ENCODE data around the gene ATP6V1B1. TPM values are rescaled to one million over a fixed set of nuclear protein-coding genes. Genes with fewer than 3 reads are reported as not detected.
"Not testable (repeated sequence)": the region's sequence is repeated elsewhere in the genome, so short reads cannot be mapped to it uniquely, and the experiment has no call there.

ATP6V1B1 gene
- total RNA-seq, 2 donors from 2014 or later, result not detected

GRCh38 chr2:71000780-71001591 lies 65.3 kb downstream of the ATP6V1B1 start:
- peak; percentile 96 for ATAC-seq (replicated peaks)
- Mint-ChIP-seq H3K36me3 (ENCODE audit: low read depth) (no peaks in the 10 kb centered on the region), H3K4me1 (peaks cover 10% of the 10 kb centered on the region), H3K27me3 (no peaks in the 10 kb centered on the region), H3K4me3 (peak overlapping the region; percentile 74), H3K27ac (peak overlapping the region; percentile 79), H3K9me3 (no peaks in the 10 kb centered on the region)

DNA sequence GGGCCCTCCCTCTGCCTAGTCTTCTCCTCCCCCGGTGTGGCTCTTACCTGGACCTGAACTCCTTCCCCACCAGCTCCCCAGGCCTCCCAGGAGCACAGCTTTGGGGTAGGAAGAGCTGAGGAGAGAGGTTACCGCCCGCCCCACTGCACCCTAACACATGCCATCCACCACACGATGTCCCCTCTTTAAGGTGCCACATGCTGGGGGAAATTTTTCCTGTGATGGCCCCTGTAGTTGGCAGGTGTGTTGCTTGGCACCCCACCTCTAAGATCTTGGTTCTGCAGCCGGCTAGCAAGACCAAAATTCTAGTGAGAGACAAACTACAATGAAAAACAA lies 65.9 kb downstream of the ATP6V1B1 start:
- Mint-ChIP-seq H3K4me1 (peaks cover 8% of the 10 kb centered on the region), H3K36me3 (ENCODE audit: low read depth) (no peaks in the 10 kb centered on the region), H3K27me3 (no peaks in the 10 kb centered on the region), H3K27ac (no peak overlapping the region), H3K4me3 (peak overlapping the region; percentile 74), H3K9me3 (no peaks in the 10 kb centered on the region)
- ATAC-seq (replicated peaks), result no peak

- H3K4me1 Mint-ChIP-seq, result peaks cover 8% of the 10 kb centered on the region
- no peaks in the 10 kb centered on the region for H3K9me3 Mint-ChIP-seq
- H3K36me3 Mint-ChIP-seq (ENCODE audit: low read depth), result no peaks in the 10 kb centered on the region
- H3K4me3 Mint-ChIP-seq, result no peak overlapping the region
- H3K27ac Mint-ChIP-seq, result no peak overlapping the region
- no peaks in the 10 kb centered on the region for H3K27me3 Mint-ChIP-seq
- no peak for ATAC-seq (replicated peaks)
Measured at GRCh38 chr2:71001981-71002570, 66.4 kb downstream of the ATP6V1B1 start.

GRCh38 chr2:71003396-71003795 lies 67.7 kb downstream of the ATP6V1B1 start:
- peaks cover 8% of the 10 kb centered on the region for H3K4me1 Mint-ChIP-seq
- no peak for ATAC-seq (replicated peaks)
- H3K9me3 Mint-ChIP-seq, result no peaks in the 10 kb centered on the region
- H3K27ac Mint-ChIP-seq, result no peak overlapping the region
- H3K36me3 Mint-ChIP-seq (ENCODE audit: low read depth), result no peaks in the 10 kb centered on the region
- no peak overlapping the region for H3K4me3 Mint-ChIP-seq
- peaks cover 5% of the 10 kb centered on the region for H3K27me3 Mint-ChIP-seq

DNA sequence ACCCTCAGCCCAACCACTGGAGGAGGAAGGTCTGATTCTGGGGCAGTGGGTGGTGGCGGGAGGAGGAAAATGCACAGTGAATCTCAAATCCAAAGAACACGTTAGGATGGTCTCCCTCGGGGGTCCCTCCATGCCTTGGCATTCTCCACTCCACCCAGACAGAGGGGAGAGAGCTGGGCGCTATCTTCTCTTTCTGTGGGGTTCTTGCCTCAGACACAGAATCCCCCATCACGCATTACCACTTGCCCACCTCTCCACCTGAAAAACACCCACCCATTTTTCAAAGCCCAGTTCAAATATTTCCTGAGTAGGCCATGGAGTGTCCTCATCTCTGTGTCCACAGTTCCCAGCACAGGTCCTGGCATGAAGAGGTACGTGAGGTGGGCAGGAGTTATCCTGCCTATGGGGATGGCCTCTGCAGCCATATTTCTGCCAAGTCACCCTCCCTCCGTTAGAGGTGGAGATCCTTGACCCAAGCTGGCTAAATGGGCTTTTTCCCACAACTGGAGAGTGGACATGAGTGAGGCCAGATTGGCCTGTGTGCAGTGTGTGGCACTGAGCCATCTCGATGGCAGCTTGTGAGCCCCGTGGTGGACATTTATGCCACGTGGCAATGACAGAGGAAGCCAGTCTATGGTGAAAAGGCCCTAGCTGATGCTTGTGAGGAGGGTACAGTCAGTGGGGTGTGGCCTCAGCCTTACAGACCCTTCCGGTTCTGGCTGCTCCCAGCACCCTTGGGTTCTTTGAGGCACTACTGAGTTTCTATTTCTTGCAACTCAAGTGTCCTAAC lies 68.5 kb downstream of the ATP6V1B1 start:
- Mint-ChIP-seq H3K36me3 (ENCODE audit: low read depth) (no peaks in the 10 kb centered on the region), H3K9me3 (no peaks in the 10 kb centered on the region), H3K27me3 (peaks cover 5% of the 10 kb centered on the region), H3K4me1 (peaks cover 8% of the 10 kb centered on the region), H3K4me3 (no peak overlapping the region), H3K27ac (no peak overlapping the region)
- ATAC-seq (replicated peaks), result no peak

DNA sequence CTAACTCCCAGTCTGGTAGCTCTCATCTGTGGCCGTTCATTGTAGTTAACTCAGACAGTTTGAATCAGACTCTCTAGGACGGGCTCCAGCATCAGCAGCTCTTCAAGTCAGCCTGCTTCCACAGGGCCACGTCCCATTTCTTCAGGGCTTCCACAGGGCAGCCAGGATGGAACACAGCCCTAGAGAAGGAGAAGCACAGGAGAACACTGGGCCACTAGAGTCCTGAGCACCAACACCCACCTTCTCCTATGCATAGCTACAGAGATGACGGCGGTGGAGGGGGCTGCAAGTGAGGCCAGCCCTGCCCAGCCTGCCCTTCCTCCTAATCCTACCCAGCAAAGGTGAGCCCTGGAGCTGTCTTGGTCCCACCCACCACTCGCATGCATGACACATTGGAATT lies 69.2 kb downstream of the ATP6V1B1 start:
- H3K27me3 Mint-ChIP-seq, result peaks cover 7% of the 10 kb centered on the region
- no peak for ATAC-seq (replicated peaks)
- H3K36me3 Mint-ChIP-seq (ENCODE audit: low read depth), result no peaks in the 10 kb centered on the region
- H3K4me1 Mint-ChIP-seq, result peaks cover 8% of the 10 kb centered on the region
- no peaks in the 10 kb centered on the region for H3K9me3 Mint-ChIP-seq
- no peak overlapping the region for H3K27ac Mint-ChIP-seq
- no peak overlapping the region for H3K4me3 Mint-ChIP-seq

GRCh38 chr2:71005271-71006202 lies 69.8 kb downstream of the ATP6V1B1 start:
- no peak for ATAC-seq (replicated peaks)
- H3K27me3 Mint-ChIP-seq, result peaks cover 11% of the 10 kb centered on the region
- peaks cover 5% of the 10 kb centered on the region for H3K4me1 Mint-ChIP-seq
- H3K36me3 Mint-ChIP-seq (ENCODE audit: low read depth), result no peaks in the 10 kb centered on the region
- no peak overlapping the region for H3K4me3 Mint-ChIP-seq
- no peaks in the 10 kb centered on the region for H3K9me3 Mint-ChIP-seq
- H3K27ac Mint-ChIP-seq, result no peak overlapping the region

GRCh38 chr2:71006323-71006722 lies 70.6 kb downstream of the ATP6V1B1 start:
- Mint-ChIP-seq H3K4me3 (no peak overlapping the region), H3K36me3 (ENCODE audit: low read depth) (no peaks in the 10 kb centered on the region), H3K9me3 (no peaks in the 10 kb centered on the region), H3K4me1 (no peaks in the 10 kb centered on the region), H3K27me3 (peaks cover 11% of the 10 kb centered on the region), H3K27ac (no peak overlapping the region)
- no peak for ATAC-seq (replicated peaks)

- H3K27me3 Mint-ChIP-seq, result peaks cover 17% of the 10 kb centered on the region
- H3K36me3 Mint-ChIP-seq (ENCODE audit: low read depth), result no peaks in the 10 kb centered on the region
- no peak overlapping the region for H3K4me3 Mint-ChIP-seq
- no peaks in the 10 kb centered on the region for H3K4me1 Mint-ChIP-seq
- no peak overlapping the region for H3K27ac Mint-ChIP-seq
- no peak for ATAC-seq (replicated peaks)
- H3K9me3 Mint-ChIP-seq, result no peaks in the 10 kb centered on the region
Measured at GRCh38 chr2:71006955-71007799, 71.5 kb downstream of the ATP6V1B1 start.

GRCh38 chr2:71008342-71008741 lies 72.6 kb downstream of the ATP6V1B1 start:
- Mint-ChIP-seq H3K4me3 (no peak overlapping the region), H3K27me3 (peaks cover 17% of the 10 kb centered on the region), H3K4me1 (no peaks in the 10 kb centered on the region), H3K27ac (no peak overlapping the region), H3K36me3 (ENCODE audit: low read depth) (no peaks in the 10 kb centered on the region), H3K9me3 (no peaks in the 10 kb centered on the region)
- ATAC-seq (replicated peaks), result no peak

DNA sequence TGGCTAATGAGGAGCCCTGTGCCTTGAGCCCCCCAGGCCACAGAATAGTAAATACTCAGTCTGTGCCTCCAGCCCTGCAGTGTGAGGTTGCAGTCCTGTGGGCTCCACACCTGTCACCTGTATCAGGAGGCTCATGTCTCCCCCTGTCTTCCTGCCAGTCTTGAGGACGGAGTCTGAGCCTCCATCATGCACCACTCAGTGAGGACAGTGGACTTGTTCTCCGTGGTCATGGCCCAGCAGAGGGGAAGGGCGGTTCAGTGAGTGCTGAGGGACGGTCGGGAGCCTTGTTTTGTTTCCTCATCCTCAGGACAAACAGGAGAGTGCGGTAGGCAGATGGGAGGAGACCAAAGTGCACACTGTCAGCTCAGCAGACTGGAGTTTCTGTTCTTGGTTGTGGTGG lies 76.1 kb downstream of the ATP6V1B1 start:
- not testable (repeated sequence) for H3K27ac Mint-ChIP-seq; H3K9me3 Mint-ChIP-seq; H3K4me3 Mint-ChIP-seq; H3K36me3 Mint-ChIP-seq (ENCODE audit: low read depth); H3K4me1 Mint-ChIP-seq; ATAC-seq (replicated peaks)
- H3K27me3 Mint-ChIP-seq, result peaks cover 17% of the 10 kb centered on the region

All from activated T-helper 17 cell treated with anti-CD3 and anti-CD28 coated beads, Interleukin-2, amount 50 U/mL, for 72 hours (primary cell).